GM18519 (cell line): ENCODE measurements around the gene GRIK4.
"Not testable (repeated sequence)": the region's sequence is repeated elsewhere in the genome, so short reads cannot be mapped to it uniquely, and the experiment has no call there.

Source experiments
- ATAC-seq: cut with Tn5 transposase; IDR thresholded peaks from one replicate; pipeline ENCODE4 v1.9.1; 2021; ENCODE audit warnings: mild to moderate bottlenecking, moderate library complexity; ENCODE audit not compliant: unreplicated experiment, low FRiP score

The GRIK4 gene

DNA sequence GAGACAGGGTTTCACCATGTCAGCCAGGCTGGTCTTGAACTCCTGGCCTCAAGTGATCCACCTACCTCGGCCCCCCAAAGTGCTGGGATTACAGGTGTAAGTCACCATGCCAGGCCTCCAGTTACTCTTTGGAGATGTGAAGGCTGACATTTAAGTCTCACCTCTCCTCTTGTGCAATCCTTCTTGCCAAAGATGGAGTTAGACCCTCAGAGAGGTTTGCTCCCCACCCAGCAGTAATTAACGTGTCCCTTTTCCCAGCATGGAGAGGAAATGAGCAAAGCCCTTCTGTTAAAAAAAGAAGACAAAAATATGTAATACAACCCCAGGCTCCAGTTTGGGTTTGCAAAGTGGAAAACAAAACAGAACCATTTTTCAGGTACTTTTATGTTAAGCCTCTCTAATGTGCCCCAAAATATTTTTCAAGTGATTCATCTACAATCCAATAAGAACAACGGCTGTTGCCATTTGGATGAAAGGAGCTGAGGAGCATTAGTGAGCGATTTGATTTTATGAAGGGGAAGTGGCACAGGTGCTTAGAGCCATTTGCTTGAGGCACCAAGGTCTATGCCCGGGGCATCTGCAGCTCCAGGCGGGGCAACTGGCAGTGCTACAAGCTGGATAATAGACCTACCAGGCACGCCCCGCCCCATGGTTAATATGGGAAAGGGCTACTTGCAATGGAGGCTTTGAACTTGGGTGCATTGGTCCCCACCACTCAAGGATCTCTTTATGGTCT, 57.2 kb downstream of the GRIK4 start:
- ATAC-seq, result no peak

- no peak for ATAC-seq
These were observed 58.3 kb downstream of the GRIK4 start for GRCh38 chr11:120569861-120570260.

DNA sequence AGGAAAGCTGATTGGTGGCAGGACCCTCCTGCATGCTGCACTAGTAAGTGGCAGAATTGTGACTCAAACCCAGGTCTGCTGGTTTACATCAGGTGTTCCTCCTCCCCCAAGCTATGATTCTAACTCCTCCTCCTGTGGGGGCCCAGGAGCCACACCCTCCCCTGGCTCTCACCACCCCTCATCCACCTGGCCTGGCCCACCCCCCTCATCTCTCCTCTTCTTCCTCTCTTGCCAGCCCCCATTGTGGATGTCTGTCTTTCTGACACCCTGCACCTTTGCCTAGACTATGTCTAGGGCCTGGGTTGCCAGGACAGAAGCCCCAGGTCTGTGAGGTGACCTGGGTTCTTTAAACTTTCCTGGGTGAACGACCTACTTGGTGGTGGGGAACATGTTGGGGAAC, 59.9 kb downstream of the GRIK4 start:
- no peak for ATAC-seq

DNA sequence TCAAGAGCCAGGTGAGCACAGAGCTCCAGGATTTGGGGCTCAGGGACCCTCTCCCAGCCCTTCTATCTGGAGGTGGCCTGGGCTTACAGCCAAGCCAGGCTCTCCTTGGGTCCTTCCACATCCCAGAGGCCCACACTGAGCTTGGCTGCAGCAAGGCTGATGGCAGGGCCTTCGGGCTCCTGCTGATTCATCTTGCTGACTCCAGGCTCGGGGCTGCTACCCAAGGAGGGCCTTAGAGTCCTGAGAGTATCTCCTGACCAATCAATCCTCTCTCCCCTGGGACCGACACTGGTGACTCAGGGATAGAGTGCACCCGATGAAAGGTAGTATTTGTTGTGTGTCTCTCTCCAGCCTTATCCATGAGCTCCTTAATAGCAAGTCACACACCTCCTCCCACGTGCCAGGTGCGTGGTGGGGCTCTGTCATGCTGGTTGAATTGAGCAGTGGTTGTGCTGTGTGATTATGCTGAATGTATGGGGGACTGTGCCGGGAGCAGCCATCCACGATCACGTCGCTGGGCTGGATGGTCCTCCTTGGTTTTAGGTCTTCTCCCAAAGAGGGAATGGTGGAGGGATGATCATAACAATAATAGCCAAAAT, 62.3 kb downstream of the GRIK4 start:
- no peak for ATAC-seq

- no peak for ATAC-seq
These were observed 63.3 kb downstream of the GRIK4 start for GRCh38 chr11:120574876-120575275.

DNA sequence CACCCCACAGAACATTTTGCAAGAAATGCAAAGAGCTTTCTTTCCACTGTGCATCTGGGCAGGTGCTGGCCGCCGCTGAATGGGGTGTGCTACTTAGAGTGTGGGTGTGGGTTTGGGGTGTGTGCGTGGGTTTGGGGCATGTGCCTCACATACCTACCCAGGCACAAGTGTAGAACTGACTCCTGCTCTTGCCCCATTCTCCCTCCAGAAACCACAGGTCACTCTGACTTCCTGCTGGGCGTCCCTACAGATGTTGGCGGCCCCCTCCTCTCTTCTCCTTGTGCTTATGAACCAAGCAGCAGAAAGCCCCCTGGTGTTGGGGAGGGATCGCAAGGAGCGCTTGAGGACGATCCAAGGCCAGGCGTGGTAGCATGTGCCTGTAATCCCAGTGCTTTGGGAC, 63.9 kb downstream of the GRIK4 start:
- no peak for ATAC-seq

GRCh38 chr11:120576606-120577005, 65.1 kb downstream of the GRIK4 start:
- ATAC-seq, result no peak

GRCh38 chr11:120577041-120577440, 65.5 kb downstream of the GRIK4 start:
- no peak for ATAC-seq

- no peak for ATAC-seq
These were observed 66.2 kb downstream of the GRIK4 start for GRCh38 chr11:120577624-120578363.

DNA sequence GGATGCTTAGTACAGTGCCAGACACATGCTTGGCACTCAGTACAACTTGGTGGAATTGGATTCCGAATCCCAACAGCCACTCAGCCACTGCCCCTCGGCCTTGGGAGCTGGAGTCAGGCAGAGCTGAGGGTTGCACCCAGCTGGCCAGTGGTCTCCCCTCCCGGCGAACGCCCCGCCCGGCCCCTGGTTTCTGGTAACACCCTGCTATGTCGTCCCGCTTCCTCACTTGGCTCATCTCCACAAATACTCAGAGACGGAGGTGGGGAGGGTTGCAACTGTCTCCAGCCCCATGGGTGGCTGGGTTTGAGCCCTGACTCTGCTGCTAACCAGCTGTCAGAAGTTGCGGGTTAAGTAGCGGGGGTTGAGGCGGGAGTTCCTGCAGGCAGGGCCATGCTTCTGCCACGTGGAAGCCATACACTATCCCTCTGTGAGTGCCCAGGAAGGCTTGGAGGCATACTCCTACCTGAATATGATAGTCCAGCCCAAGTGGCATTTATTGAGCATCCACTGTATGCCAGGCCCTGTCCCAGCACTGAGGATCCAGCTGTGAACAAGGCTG, 67.1 kb downstream of the GRIK4 start:
- no peak for ATAC-seq

GRCh38 chr11:120579611-120580031, 68.1 kb downstream of the GRIK4 start:
- ATAC-seq, result no peak

DNA sequence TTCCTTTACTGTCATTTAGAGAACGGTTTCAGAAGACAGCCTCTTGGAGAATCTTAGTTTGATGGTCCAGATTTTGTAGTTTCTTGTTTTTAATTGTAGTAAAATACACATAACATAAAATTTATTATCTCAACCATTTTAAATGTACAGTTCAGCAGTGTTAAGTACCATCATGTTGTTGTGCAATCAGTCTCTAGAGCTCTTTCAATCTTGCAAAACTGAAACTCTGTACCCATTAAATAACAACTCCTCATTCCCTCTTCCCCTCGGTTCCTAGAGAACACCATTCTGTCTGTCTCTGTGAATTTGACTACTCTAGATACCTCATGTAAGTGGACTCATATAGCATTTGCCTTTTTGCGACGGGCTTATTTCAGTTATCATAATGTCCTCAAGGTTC, 69.8 kb downstream of the GRIK4 start:
- no peak for ATAC-seq

GRCh38 chr11:120582535-120582934, 71.0 kb downstream of the GRIK4 start:
- ATAC-seq, result not testable (repeated sequence)

GRCh38 chr11:120586072-120586471, 74.5 kb downstream of the GRIK4 start:
- ATAC-seq, result no peak

DNA sequence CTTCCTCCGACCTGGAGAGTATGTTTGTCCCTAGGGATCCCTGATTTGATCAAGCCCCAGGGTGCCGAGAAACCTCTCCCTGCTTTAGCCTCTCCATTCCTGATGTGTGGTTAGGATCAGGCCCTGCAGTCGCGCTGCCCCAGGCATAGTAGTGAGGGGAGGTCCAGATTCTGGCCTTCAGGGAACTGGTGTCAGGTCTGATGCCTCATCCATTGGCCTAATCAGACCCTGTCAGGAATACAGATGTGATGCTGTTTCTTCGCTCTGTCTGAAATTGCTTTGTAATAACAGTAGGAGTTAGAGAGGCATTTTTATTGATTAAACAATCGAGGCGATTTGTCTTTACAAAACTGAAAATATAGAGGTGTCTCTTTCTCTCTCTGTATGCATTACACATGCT, 75.2 kb downstream of the GRIK4 start:
- ATAC-seq, result no peak

DNA sequence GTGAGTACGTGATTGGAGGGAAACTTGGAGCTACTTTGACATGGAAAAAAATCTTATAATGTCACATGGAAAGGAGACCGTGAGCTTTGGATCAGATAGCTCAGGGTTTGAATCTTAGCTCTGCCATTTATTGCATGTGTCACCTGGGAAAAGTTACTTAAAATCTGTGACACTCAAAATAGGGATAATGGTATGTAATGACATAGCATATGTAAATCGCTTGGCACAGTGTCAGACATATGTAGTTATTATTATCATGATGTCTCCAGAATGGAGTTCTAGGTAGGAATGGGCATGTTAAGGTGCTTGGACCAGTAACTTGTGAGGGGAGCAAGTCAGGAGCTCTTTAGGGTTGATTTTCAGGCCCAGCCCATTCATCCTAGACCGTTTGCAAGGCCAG, 75.8 kb downstream of the GRIK4 start:
- ATAC-seq, result no peak

DNA sequence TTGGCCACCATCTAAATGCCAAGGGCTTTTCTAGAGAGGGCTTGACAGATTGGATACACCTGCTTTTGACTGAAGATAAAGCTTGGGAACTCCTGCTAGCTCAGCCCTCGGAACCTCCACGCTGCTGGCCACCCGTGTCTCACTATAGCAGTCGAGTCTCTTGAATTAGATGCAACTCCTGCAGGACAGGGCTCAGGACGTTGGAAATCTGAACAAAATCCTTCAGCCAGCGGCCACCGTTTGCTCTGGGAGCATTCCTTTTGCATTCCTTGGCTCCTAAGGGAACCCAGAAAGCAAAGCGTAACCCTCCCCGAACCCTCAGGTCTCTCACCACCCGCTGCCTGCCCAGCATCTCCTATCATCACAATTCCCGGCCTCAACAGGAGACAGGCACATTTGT, 77.8 kb downstream of the GRIK4 start:
- ATAC-seq, result no peak

GRCh38 chr11:120590472-120590871, 78.9 kb downstream of the GRIK4 start:
- no peak for ATAC-seq

DNA sequence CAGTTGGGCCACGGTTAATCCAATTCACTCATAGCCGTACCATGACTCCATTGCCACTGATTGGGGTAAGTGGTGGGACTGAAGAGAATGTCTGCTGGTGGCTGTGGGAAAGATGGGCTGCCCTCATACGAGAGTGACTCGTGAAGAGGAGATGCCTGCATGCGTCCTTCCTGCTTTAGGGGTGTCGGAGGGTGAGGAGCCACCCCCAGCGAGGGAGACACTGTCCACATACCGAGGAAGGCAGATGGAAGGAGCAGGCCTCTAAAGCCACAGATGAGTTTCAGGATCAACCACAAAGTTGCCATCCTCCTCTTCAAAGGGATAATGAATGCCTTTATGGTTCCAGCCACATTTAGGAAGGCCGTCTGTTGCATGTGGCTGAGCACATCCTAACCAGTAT, 83.2 kb downstream of the GRIK4 start:
- no peak for ATAC-seq

GRCh38 chr11:120595557-120595956, 84.0 kb downstream of the GRIK4 start:
- ATAC-seq, result no peak
